ENCODE results near the gene CD244.
"Not testable (repeated sequence)": the region's sequence is repeated elsewhere in the genome, so short reads cannot be mapped to it uniquely, and the experiment has no call there.

Gene CD244

DNA sequence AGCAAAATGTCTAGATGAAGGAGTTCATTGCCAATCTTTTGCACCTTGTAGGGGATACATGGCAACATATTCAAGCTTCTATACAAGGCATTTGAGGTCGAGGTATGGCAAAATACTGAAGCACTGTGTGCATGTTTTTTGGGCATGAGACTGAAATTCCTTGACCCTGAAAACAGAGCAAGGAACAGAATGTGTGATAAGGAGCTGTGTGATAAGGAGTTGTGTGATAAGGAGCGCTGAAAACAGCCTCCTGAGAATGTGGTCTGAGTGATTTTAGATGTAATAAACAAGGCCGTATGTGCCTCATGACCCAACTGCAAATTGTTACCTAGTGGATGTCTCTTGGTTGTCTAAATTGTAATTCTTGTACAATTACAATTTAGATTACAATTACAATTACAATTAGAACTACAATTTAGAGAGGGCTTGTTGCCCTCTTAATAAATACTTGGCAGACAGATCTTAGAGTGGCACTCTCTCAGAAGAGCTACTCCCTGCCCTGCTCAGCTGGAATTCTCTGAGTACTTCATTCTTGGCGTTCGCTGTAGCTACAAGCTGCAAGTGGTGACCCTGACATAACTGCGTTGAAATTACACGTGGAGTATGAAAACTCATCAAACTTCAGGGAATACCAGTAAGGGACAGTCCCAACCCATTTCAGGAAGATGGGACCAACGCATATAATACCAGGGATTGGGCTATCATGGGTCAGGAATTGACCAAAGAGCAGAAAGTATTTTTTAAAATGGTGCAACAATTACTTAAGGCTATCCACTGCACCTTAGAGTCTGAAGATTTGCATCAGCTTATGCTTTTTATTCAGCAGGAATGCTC, 42.3 kb upstream of the CD244 start:
- no peak for DNase-seq (ENCODE audit: extremely low read depth, low read depth)
- H3K4me3 ChIP-seq (replicated peaks; ENCODE audit: low read depth, low read length): no peak overlapping the region
- TF ChIP-seq, protein P1, sequence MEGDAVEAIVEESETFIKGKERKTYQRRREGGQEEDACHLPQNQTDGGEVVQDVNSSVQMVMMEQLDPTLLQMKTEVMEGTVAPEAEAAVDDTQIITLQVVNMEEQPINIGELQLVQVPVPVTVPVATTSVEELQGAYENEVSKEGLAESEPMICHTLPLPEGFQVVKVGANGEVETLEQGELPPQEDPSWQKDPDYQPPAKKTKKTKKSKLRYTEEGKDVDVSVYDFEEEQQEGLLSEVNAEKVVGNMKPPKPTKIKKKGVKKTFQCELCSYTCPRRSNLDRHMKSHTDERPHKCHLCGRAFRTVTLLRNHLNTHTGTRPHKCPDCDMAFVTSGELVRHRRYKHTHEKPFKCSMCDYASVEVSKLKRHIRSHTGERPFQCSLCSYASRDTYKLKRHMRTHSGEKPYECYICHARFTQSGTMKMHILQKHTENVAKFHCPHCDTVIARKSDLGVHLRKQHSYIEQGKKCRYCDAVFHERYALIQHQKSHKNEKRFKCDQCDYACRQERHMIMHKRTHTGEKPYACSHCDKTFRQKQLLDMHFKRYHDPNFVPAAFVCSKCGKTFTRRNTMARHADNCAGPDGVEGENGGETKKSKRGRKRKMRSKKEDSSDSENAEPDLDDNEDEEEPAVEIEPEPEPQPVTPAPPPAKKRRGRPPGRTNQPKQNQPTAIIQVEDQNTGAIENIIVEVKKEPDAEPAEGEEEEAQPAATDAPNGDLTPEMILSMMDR (IDR thresholded peaks at IDR 0.05; ENCODE audit: low read depth, low read length, missing control alignments): no peak

DNA sequence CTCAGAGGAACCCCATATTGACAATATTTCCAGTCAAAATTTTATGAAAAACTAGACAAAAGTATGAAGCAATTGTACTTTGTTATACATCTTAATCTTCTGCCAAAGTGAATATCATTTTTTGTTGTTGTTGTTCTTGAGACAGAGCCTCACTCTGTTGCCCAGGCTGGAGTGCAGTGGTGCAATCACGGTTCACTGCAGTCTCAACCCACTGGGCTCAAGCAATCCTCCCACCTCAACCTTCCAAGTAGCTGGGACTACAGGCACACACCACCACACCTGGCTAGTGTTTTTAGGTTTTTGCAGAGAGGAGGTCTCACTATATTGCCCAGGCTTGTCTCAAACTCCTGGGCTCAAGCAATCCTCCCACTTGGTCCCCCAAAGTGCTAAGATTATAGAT, 39.6 kb upstream of the CD244 start:
- H3K4me3 ChIP-seq (replicated peaks; ENCODE audit: low read depth, low read length); DNase-seq (ENCODE audit: extremely low read depth, low read depth): not testable (repeated sequence)

DNA sequence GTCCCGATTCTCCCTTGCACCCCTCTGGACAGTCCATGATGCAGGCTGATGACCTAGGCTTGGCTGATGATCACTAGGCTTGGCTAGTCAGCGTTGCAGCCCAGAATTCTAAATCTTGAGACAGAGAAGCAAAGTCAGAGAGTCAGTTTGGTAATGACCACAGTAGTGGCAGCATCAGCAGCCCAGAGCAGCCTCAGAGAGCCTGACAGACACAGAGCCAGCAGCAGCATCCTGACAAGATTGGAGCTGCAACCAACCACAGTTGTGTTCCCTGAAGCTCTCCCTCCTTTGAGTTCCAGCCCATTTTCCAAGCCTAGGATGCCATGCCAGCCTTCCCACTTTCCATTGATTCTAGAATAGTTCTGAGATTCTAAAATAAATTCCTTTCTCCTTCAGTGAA, 39.1 kb upstream of the CD244 start:
- TF ChIP-seq, protein P1 (IDR thresholded peaks at IDR 0.05; ENCODE audit: low read depth, low read length, missing control alignments): no peak
- no peak for DNase-seq (ENCODE audit: extremely low read depth, low read depth)

DNA sequence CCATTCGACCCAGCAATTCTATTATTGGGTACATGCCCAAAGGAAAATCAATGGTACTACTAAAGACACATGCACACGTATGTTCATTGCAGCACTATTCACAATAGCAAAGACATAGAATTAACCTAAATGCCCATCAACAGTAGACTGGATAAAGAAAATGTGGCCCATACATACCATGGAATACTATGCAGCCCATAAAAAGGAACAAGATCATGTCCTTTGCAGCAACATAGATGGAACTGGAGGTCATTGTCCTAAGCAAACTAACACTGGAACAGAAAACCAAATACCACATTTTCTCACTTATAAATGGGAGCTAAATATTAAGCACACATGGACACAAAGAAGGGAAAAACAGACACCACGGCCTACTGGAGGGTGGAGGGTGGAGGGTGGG, 38.0 kb upstream of the CD244 start:
- not testable (repeated sequence) for H3K4me3 ChIP-seq (replicated peaks; ENCODE audit: low read depth, low read length)

More for the DNA sequence above, 39.1 kb upstream of the CD244 start:
- H3K4me3 ChIP-seq (replicated peaks; ENCODE audit: low read depth, low read length): no peak overlapping the region

DNA sequence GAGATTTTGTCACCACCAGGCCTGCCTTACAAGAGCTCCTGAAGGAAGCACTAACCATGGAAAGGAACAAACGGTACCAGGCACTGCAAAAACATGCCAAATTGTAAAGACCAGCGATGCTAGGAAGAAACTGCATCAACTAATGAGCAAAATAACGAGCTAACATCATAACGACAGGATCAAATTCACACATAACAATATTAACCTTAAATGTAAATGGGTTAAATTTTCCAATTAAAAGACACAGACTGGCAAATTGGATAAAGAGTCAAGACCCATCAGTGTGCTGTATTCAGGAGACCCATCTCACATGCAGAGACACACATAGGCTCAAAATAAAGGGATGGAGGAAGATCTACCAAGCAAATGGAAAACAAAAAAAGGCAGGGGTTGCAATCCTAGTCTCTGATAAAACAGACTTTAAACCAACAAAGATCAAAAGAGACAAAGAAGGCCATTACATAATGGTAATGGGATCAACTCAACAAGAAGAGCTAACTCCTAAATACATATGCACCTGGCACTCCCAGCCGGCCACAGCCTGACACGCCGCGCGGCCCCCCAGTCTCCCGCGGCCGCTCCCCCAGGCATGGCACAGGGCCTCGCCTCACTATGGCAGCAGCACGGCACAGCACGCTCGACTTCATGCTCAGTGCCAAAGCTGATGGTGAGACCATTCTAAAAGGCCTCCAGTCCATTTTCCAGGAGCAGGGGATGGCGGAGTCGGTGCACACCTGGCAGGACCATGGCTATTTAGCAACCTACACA, 31.9 kb upstream of the CD244 start:
- H3K4me3 ChIP-seq (replicated peaks; ENCODE audit: low read depth, low read length); DNase-seq (ENCODE audit: extremely low read depth, low read depth): not testable (repeated sequence)

More for the DNA sequence above, 38.0 kb upstream of the CD244 start:
- DNase-seq (ENCODE audit: extremely low read depth, low read depth): not testable (repeated sequence)

DNA sequence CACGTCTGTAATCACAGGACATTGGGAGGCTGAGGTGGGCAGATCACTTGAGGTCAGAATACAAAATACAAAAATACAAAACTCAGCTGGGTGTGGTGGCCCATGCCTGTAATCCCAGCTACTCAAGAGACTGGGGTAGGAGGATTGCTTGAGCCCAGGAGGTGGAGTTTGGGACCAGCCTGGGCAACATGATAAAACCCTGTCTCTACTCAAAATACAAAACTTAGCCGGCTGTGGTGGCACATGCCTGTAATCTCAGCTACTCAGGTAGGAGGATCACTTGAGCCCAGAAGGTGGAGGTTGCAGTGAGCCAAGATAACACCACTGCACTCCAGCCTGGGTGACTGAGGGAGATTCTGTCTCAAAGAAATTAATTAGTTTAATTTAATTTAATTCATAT, 28.8 kb upstream of the CD244 start:
- H3K4me3 ChIP-seq (replicated peaks; ENCODE audit: low read depth, low read length): no peak overlapping the region
- TF ChIP-seq, protein P1 (IDR thresholded peaks at IDR 0.05; ENCODE audit: low read depth, low read length, missing control alignments): no peak
- no peak for DNase-seq (ENCODE audit: extremely low read depth, low read depth)

DNA sequence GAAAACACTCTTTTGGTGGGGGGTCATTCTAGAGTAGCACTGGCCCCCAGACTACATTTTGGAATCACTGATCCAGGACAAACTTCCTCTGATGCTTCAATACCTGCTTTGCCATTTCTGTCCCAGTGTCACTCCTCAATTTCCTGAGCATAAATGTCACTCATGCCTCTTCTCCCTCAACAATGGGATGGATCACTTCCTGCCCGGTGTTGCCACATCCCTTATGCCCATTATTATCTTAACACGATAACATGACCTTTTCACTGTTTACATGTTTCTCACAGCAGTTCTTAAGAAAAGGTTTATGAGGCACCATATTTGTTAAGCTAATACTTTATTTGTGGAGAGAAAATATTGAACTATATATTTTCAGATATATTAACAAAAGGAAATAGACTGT, 26.2 kb upstream of the CD244 start:
- H3K4me3 ChIP-seq (replicated peaks; ENCODE audit: low read depth, low read length): no peak overlapping the region
- DNase-seq (ENCODE audit: extremely low read depth, low read depth): no peak
- TF ChIP-seq, protein P1 (IDR thresholded peaks at IDR 0.05; ENCODE audit: low read depth, low read length, missing control alignments): no peak

DNA sequence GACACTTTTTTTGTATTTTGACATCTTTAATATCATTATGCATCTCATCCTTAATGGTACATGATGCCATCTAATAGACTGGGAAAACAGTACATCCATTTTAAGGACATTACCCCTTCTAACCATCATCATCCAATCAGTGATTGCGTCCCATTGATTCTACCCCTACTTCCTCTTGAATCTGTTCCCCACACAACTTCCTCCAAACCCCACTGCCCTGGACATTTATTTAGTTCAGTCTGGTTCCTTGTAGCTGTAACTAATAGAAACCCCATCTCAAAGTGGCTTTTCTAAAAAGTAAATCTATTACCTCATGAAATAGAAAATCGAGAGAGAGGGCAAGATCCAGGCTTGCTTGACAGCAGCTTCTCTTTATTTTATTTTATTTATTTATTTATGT, 24.4 kb upstream of the CD244 start:
- no peak overlapping the region for H3K4me3 ChIP-seq (replicated peaks; ENCODE audit: low read depth, low read length)
- TF ChIP-seq, protein P1 (IDR thresholded peaks at IDR 0.05; ENCODE audit: low read depth, low read length, missing control alignments): no peak
- no peak for DNase-seq (ENCODE audit: extremely low read depth, low read depth)
